ENCODE results near the gene RILPL2.
"Not testable (repeated sequence)": the region's sequence is repeated elsewhere in the genome, so short reads cannot be mapped to it uniquely, and the experiment has no call there.

RILPL2 gene

GRCh38 chr12:123449249-123449733, 12.8 kb upstream of the RILPL2 start:
- Histone ChIP-seq H3K4me1 (ENCODE audit: control insufficient read depth, insufficient read depth, low read length) (peaks cover 16% of the 10 kb centered on the region), H3K27me3 (ENCODE audit: control insufficient read depth, insufficient read depth, low read length) (no peaks in the 10 kb centered on the region), H3K4me3 (ENCODE audit: low read length) (no peak overlapping the region), H3K9me3 (replicated peaks; ENCODE audit: low read length) (no peaks in the 10 kb centered on the region), H3K4me2 (ENCODE audit: low read length) (no peak overlapping the region), H3K36me3 (ENCODE audit: insufficient read depth, low read length) (no peaks in the 10 kb centered on the region), H3K9ac (ENCODE audit: low read depth, low read length) (no peak overlapping the region)

DNA sequence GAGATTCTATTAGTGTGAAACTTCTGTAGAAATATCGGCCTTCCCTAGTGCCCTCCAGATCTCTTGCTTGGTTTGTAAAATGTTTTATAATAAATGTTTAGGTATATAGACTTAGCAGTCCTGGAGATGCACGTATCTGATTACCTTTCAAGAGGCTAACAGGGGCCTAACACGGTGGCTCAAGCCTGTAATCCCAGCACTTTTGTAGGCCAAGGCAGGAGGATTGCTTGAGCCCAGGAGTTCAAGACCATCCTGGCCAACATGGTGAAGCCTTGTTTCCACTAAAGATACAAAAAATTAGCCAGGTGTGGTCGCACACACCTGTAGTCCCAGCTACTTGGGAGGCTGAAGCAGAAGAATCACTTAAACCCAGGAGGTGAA, 9.8 kb upstream of the RILPL2 start:
- H3K27me3 ChIP-seq (ENCODE audit: control insufficient read depth, insufficient read depth, low read length): no peaks in the 10 kb centered on the region
- no peak overlapping the region for H3K4me3 ChIP-seq (ENCODE audit: low read length)
- H3K36me3 ChIP-seq (ENCODE audit: insufficient read depth, low read length): no peaks in the 10 kb centered on the region
- H3K9me3 ChIP-seq (replicated peaks; ENCODE audit: low read length): no peaks in the 10 kb centered on the region
- peak overlapping the region; percentile 14 for H3K4me2 ChIP-seq (ENCODE audit: low read length)
- H3K9ac ChIP-seq (ENCODE audit: low read depth, low read length): no peak overlapping the region
- H3K4me1 ChIP-seq (ENCODE audit: control insufficient read depth, insufficient read depth, low read length): peaks cover 16% of the 10 kb centered on the region

- no peaks in the 10 kb centered on the region for H3K36me3 ChIP-seq (ENCODE audit: insufficient read depth, low read length)
- H3K9ac ChIP-seq (ENCODE audit: low read depth, low read length): no peak overlapping the region
These were observed 9.2 kb upstream of the RILPL2 start for GRCh38 chr12:123445388-123446332.

GRCh38 chr12:123444092-123445026, 7.9 kb upstream of the RILPL2 start:
- no peak overlapping the region for H3K9ac ChIP-seq (ENCODE audit: low read depth, low read length)
- H3K27me3 ChIP-seq (ENCODE audit: control insufficient read depth, insufficient read depth, low read length): no peaks in the 10 kb centered on the region

More at GRCh38 chr12:123445388-123446332, 9.2 kb upstream of the RILPL2 start:
- peak overlapping the region; percentile 14 for H3K4me2 ChIP-seq (ENCODE audit: low read length)
- H3K4me3 ChIP-seq (ENCODE audit: low read length): no peak overlapping the region
- no peaks in the 10 kb centered on the region for H3K27me3 ChIP-seq (ENCODE audit: control insufficient read depth, insufficient read depth, low read length)
- H3K4me1 ChIP-seq (ENCODE audit: control insufficient read depth, insufficient read depth, low read length): peaks cover 16% of the 10 kb centered on the region
- H3K9me3 ChIP-seq (replicated peaks; ENCODE audit: low read length): no peaks in the 10 kb centered on the region

GRCh38 chr12:123442774-123443173, 6.3 kb upstream of the RILPL2 start:
- no peak overlapping the region for H3K4me3 ChIP-seq (ENCODE audit: low read length)
- H3K9me3 ChIP-seq (replicated peaks; ENCODE audit: low read length): no peaks in the 10 kb centered on the region

More at GRCh38 chr12:123444092-123445026, 7.9 kb upstream of the RILPL2 start:
- Histone ChIP-seq H3K4me2 (ENCODE audit: low read length) (no peak overlapping the region), H3K4me3 (ENCODE audit: low read length) (no peak overlapping the region), H3K36me3 (ENCODE audit: insufficient read depth, low read length) (no peaks in the 10 kb centered on the region), H3K4me1 (ENCODE audit: control insufficient read depth, insufficient read depth, low read length) (peaks cover 15% of the 10 kb centered on the region), H3K9me3 (replicated peaks; ENCODE audit: low read length) (no peaks in the 10 kb centered on the region)

DNA sequence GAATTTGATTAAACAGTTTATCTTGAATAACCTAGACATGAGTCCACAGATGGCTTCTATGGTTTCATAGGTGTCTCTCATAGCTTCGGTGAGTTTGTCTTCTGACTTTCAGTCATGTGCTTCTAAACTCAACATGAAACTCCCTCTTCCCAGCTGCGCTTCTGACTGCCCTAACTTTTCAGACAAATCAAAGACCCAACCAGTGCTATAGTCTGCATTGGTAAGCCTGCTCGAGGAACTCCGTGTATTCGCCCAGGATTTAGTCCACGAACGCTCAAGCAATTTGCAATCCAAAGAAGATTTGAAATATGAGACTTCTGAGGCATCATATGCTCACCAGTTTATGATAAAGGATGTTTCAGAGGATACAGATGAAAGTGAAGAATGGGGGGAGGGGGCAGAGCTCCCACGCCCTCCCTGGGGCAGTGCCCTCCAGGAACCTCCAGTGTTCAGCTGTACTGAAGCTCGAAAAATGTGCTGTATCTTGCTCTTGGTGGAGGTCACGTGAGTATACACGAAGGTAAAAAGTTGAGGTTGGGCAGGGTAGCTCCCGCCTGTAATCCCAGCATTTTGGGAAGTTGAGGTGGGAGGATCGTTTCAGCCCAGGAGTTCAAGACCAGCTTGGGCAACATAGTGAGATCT, 5.2 kb upstream of the RILPL2 start:
- Histone ChIP-seq H3K27me3 (ENCODE audit: control insufficient read depth, insufficient read depth, low read length) (no peaks in the 10 kb centered on the region), H3K9me3 (replicated peaks; ENCODE audit: low read length) (no peaks in the 10 kb centered on the region), H3K36me3 (ENCODE audit: insufficient read depth, low read length) (no peaks in the 10 kb centered on the region), H3K4me1 (ENCODE audit: control insufficient read depth, insufficient read depth, low read length) (peaks cover 12% of the 10 kb centered on the region), H3K9ac (ENCODE audit: low read depth, low read length) (no peak overlapping the region), H3K4me2 (ENCODE audit: low read length) (no peak overlapping the region), H3K4me3 (ENCODE audit: low read length) (no peak overlapping the region)

More at GRCh38 chr12:123442774-123443173, 6.3 kb upstream of the RILPL2 start:
- Histone ChIP-seq H3K4me1 (ENCODE audit: control insufficient read depth, insufficient read depth, low read length) (peaks cover 12% of the 10 kb centered on the region), H3K4me2 (ENCODE audit: low read length) (no peak overlapping the region), H3K9ac (ENCODE audit: low read depth, low read length) (no peak overlapping the region), H3K36me3 (ENCODE audit: insufficient read depth, low read length) (no peaks in the 10 kb centered on the region), H3K27me3 (ENCODE audit: control insufficient read depth, insufficient read depth, low read length) (no peaks in the 10 kb centered on the region)

- Histone ChIP-seq H3K4me2 (ENCODE audit: low read length) (peak overlapping the region; percentile 98), H3K4me1 (ENCODE audit: control insufficient read depth, insufficient read depth, low read length) (peaks cover 5% of the 10 kb centered on the region), H3K9ac (ENCODE audit: low read depth, low read length) (peak overlapping the region; percentile 89)
These were observed 858 bp downstream of the RILPL2 start for GRCh38 chr12:123435636-123436016.

DNA sequence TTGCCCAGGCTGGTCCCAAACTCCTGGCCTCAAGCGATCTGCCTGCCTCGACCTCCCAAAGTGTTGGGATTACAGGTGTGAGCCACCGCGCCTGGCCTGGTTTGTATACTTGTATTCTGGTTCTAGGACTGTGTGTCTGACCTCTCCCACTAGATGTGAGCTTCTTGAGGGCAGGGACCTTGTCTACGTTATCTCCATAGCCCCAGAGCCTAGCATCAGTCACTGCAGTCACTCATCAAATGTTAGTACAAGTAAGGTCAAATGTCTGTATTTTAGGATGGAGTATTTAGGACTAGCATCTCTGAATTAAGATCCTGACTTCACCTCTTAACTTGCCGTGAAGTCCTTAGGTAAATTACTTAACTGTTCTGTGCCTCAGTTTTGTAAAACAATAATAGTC, 2.9 kb downstream of the RILPL2 start:
- peaks cover 5% of the 10 kb centered on the region for H3K4me1 ChIP-seq (ENCODE audit: control insufficient read depth, insufficient read depth, low read length)

More at GRCh38 chr12:123435636-123436016, 858 bp downstream of the RILPL2 start:
- no peaks in the 10 kb centered on the region for H3K36me3 ChIP-seq (ENCODE audit: insufficient read depth, low read length)
- H3K9me3 ChIP-seq (replicated peaks; ENCODE audit: low read length): no peaks in the 10 kb centered on the region
- H3K4me3 ChIP-seq (ENCODE audit: low read length): peak overlapping the region; percentile 99
- no peaks in the 10 kb centered on the region for H3K27me3 ChIP-seq (ENCODE audit: control insufficient read depth, insufficient read depth, low read length)

GRCh38 chr12:123431951-123432817, 4.3 kb downstream of the RILPL2 start:
- peak overlapping the region; percentile 12 for H3K4me2 ChIP-seq (ENCODE audit: low read length)
- H3K4me3 ChIP-seq (ENCODE audit: low read length); H3K9ac ChIP-seq (ENCODE audit: low read depth, low read length); H3K27me3 ChIP-seq (ENCODE audit: control insufficient read depth, insufficient read depth, low read length); H3K4me1 ChIP-seq (ENCODE audit: control insufficient read depth, insufficient read depth, low read length); H3K36me3 ChIP-seq (ENCODE audit: insufficient read depth, low read length); H3K9me3 ChIP-seq (replicated peaks; ENCODE audit: low read length): not testable (repeated sequence)

More for the DNA sequence above, 2.9 kb downstream of the RILPL2 start:
- H3K9me3 ChIP-seq (replicated peaks; ENCODE audit: low read length): no peaks in the 10 kb centered on the region
- H3K4me2 ChIP-seq (ENCODE audit: low read length): no peak overlapping the region
- no peak overlapping the region for H3K4me3 ChIP-seq (ENCODE audit: low read length)
- H3K27me3 ChIP-seq (ENCODE audit: control insufficient read depth, insufficient read depth, low read length): no peaks in the 10 kb centered on the region
- no peak overlapping the region for H3K9ac ChIP-seq (ENCODE audit: low read depth, low read length)
- peaks cover 4% of the 10 kb centered on the region for H3K36me3 ChIP-seq (ENCODE audit: insufficient read depth, low read length)

DNA sequence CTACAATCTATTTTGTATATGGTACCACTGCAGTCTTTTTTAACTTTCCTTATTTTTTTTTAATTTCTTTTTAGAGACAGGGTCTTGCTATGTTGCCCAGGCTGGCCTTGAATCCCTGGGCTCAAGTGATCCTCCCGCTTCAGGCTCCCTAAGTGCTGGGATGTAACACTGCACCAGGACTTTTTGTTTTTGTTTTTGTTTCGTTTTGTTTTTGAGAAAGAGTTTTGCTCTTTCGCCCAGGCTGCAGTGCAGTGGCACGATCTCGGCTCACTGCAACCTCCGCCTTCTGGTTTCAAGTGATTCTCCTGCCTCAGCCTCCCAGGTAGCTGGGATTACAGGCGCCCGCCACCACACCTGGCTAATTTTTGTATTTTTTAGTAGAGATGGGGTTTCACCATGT, 7.4 kb downstream of the RILPL2 start:
- not testable (repeated sequence) for H3K27me3 ChIP-seq (ENCODE audit: control insufficient read depth, insufficient read depth, low read length); H3K9ac ChIP-seq (ENCODE audit: low read depth, low read length); H3K4me1 ChIP-seq (ENCODE audit: control insufficient read depth, insufficient read depth, low read length)

More for the DNA sequence above, 7.4 kb downstream of the RILPL2 start:
- not testable (repeated sequence) for H3K4me3 ChIP-seq (ENCODE audit: low read length); H3K4me2 ChIP-seq (ENCODE audit: low read length); H3K9me3 ChIP-seq (replicated peaks; ENCODE audit: low read length); H3K36me3 ChIP-seq (ENCODE audit: insufficient read depth, low read length)

Data from skeletal muscle satellite cell (primary cell).